Smooth muscle cell (in vitro differentiated cells): ENCODE measurements around the gene VPS8. TPM values are rescaled to one million over a fixed set of nuclear protein-coding genes. Genes with fewer than 3 reads are reported as not detected.

Experiments
- DNase-seq: peaks from one replicate; lab custom pipeline; 2025; ENCODE audit not compliant: unreplicated experiment; lab: John Stamatoyannopoulos, UW
- H2AFZ ChIP-seq: fragments of 200-600 bp; sonication (generic); 2 replicates; pipeline ENCODE4 v1.6.0; 2016; ENCODE audit warnings: antibody characterized with exemption, low read depth, mild to moderate bottlenecking
- H3F3A ChIP-seq: fragments of 200-600 bp; sonication (generic); 2 replicates; pipeline ENCODE4 v1.6.0; 2017; ENCODE audit warnings: antibody characterized with exemption, low read depth
- H3K27ac ChIP-seq: fragments of 200-600 bp; sonication (generic); 2 replicates; pipeline ENCODE4 v1.5.1; 2016; ENCODE audit warnings: low read depth, mild to moderate bottlenecking
- H3K27me3 ChIP-seq: fragments of 200-600 bp; sonication (generic); 2 replicates; pipeline ENCODE4 v1.6.1; 2016; ENCODE audit warnings: low read depth, mild to moderate bottlenecking
- H3K36me3 ChIP-seq: fragments of 200-600 bp; sonication (generic); 2 replicates; pipeline ENCODE4 v1.5.1; 2016; ENCODE audit warnings: low read depth
- H3K4me1 ChIP-seq: fragments of 200-600 bp; sonication (generic); 2 replicates; pipeline ENCODE4 v1.5.1; 2016; ENCODE audit warnings: low read depth
- H3K4me2 ChIP-seq: fragments of 200-600 bp; sonication (generic); 2 replicates; pipeline ENCODE4 v1.6.0; 2016; ENCODE audit warnings: mild to moderate bottlenecking
- H3K4me3 ChIP-seq: fragments of 200-600 bp; sonication (generic); 2 replicates; pipeline ENCODE4 v1.5.1; 2016; ENCODE audit warnings: mild to moderate bottlenecking
- H3K79me2 ChIP-seq: fragments of 200-600 bp; sonication (generic); 2 replicates; pipeline ENCODE4 v1.6.0; 2016; ENCODE audit warnings: low read depth, mild to moderate bottlenecking
- H3K9ac ChIP-seq: fragments of 200-600 bp; sonication (generic); 2 replicates; pipeline ENCODE4 v1.6.0; 2016; ENCODE audit warnings: low read depth
- H3K9me3 ChIP-seq: fragments of 200-600 bp; sonication (generic); replicated peaks from 2 replicates; pipeline ENCODE4 v1.5.1; 2016; ENCODE audit warnings: low read depth
- H4K20me1 ChIP-seq: fragments of 200-600 bp; sonication (generic); 2 replicates; pipeline ENCODE4 v1.6.0; 2016; ENCODE audit warnings: low read depth
- CTCF ChIP-seq: fragments of 200-600 bp; sonication (generic); IDR thresholded peaks from 2 replicates; pipeline ENCODE4 v1.5.1; 2017; ENCODE audit warnings: borderline replicate concordance, mild to moderate bottlenecking, antibody characterized with exemption; ENCODE audit not compliant: insufficient read depth, poor library complexity, severe bottlenecking
- WGBS: methylation state at CpG from one replicate; pipeline ENCODE4 v1.1.7; 2016; ENCODE audit warnings: low lambda C conversion rate; 5-methylcytosine and 5-hydroxymethylcytosine counted together
- polyA plus RNA-seq: library from polyadenylated mRNA; unstranded; fragments of >200 nt; fragmentation: Nextera tagmentation; extraction: Ambion mirVana; gene quantifications from 2 replicates; pipeline ENCODE4 v1.2.1, GENCODE V29; 2016
- total RNA-seq: library from RNA; depleted of rRNA; stranded (reverse); fragments of >200 nt; gene quantifications from 2 replicates; pipeline ENCODE4 v1.2.3, GENCODE V29; 2014

Gene VPS8
- total and polyA plus RNA-seq, 2 experiments from 2014 or later, result 16.1 to 53.9 TPM

GRCh38 chr3:184942735-184943134 is 130.8 kb downstream of the VPS8 start:
- H3K36me3 ChIP-seq, result peaks cover 3% of the 10 kb centered on the region
- H3K79me2 ChIP-seq, result no peaks in the 10 kb centered on the region
- H3F3A ChIP-seq, result no peaks in the 10 kb centered on the region
- H4K20me1 ChIP-seq, result no peaks in the 10 kb centered on the region
- H3K9me3 ChIP-seq, result no peaks in the 10 kb centered on the region
- no peak overlapping the region for H3K4me2 ChIP-seq
- H3K27me3 ChIP-seq, result no peaks in the 10 kb centered on the region
- no peak for TF ChIP-seq CTCF
- no peak overlapping the region for H3K27ac ChIP-seq
- WGBS, result 93% methylated on average over 3 of the region's 3 CpGs
- no peak overlapping the region for H3K4me3 ChIP-seq
- DNase-seq, result no peak
- no peak overlapping the region for H2AFZ ChIP-seq
- H3K9ac ChIP-seq, result no peak overlapping the region
- peaks cover 13% of the 10 kb centered on the region for H3K4me1 ChIP-seq

GRCh38 chr3:184944241-184944640 is 132.3 kb downstream of the VPS8 start:
- H3K9ac ChIP-seq, result no peak overlapping the region
- peaks cover 3% of the 10 kb centered on the region for H3K36me3 ChIP-seq
- H3K9me3 ChIP-seq, result no peaks in the 10 kb centered on the region
- no peaks in the 10 kb centered on the region for H3K27me3 ChIP-seq
- DNase-seq, result no peak
- no peaks in the 10 kb centered on the region for H3K79me2 ChIP-seq
- H3K4me2 ChIP-seq, result no peak overlapping the region
- no peak for TF ChIP-seq CTCF
- H2AFZ ChIP-seq, result no peak overlapping the region
- H4K20me1 ChIP-seq, result no peaks in the 10 kb centered on the region
- H3K4me3 ChIP-seq, result no peak overlapping the region
- no peak overlapping the region for H3K27ac ChIP-seq
- H3F3A ChIP-seq, result no peaks in the 10 kb centered on the region
- H3K4me1 ChIP-seq, result peaks cover 13% of the 10 kb centered on the region
- 87% methylated on average over 3 of the region's 3 CpGs for WGBS

GRCh38 chr3:184945886-184946625 is 134.1 kb downstream of the VPS8 start:
- WGBS, result 92% methylated on average over 7 of the region's 7 CpGs
- Histone ChIP-seq H3K9me3 (no peaks in the 10 kb centered on the region), H3K9ac (no peak overlapping the region), H3K4me2 (no peak overlapping the region), H3F3A (no peaks in the 10 kb centered on the region), H3K27me3 (no peaks in the 10 kb centered on the region), H3K79me2 (no peaks in the 10 kb centered on the region), H3K36me3 (no peaks in the 10 kb centered on the region), H2AFZ (no peak overlapping the region), H4K20me1 (no peaks in the 10 kb centered on the region), H3K4me3 (no peak overlapping the region), H3K27ac (no peak overlapping the region), H3K4me1 (peaks cover 13% of the 10 kb centered on the region)
- no peak for TF ChIP-seq CTCF
- no peak for DNase-seq

- Histone ChIP-seq H3K9me3 (no peaks in the 10 kb centered on the region), H4K20me1 (no peaks in the 10 kb centered on the region), H3K27ac (no peak overlapping the region), H3K27me3 (no peaks in the 10 kb centered on the region), H3K4me1 (peaks cover 13% of the 10 kb centered on the region), H3K4me2 (no peak overlapping the region), H3K4me3 (no peak overlapping the region), H3K9ac (no peak overlapping the region), H2AFZ (no peak overlapping the region), H3K79me2 (no peaks in the 10 kb centered on the region), H3K36me3 (no peaks in the 10 kb centered on the region), H3F3A (no peaks in the 10 kb centered on the region)
- no peak for DNase-seq
- no peak for TF ChIP-seq CTCF
- 72% methylated on average over 3 of the region's 3 CpGs for WGBS
These were observed 135.0 kb downstream of the VPS8 start for GRCh38 chr3:184946917-184947316.
